Gastrocnemius medialis (tissue), 4 donors: Measurements from ENCODE around the gene PDIA6. TPM values are rescaled to one million over a fixed set of nuclear protein-coding genes. Genes with fewer than 3 reads are reported as not detected.
A peak's percentile ranks its signal among the peaks of the same experiment; 100 is the strongest.
"Not testable (repeated sequence)": the region's sequence is repeated elsewhere in the genome, so short reads cannot be mapped to it uniquely, and the experiment has no call there.

Source experiments
- ATAC-seq, 2 donors: fragments of 150-250 bp; one replicate each; pipeline ENCODE4 v1.9.1; 2016
- DNase-seq, 2 donors: peaks; one replicate each; pipeline ENCODE4 v3.0.0-alpha.2; 2019
- H3K27ac ChIP-seq, 4 donors: fragments of 200-600 bp; sonication (generic); 1 replicate in 1 of 4; 2 replicates in 3 of 4; pipeline ENCODE4 v1.5.1; 2016 to 2018; ENCODE audit warnings: mild to moderate bottlenecking in 2 of 4, moderate library complexity in 1 of 4
- H3K27me3 ChIP-seq, 3 donors: fragments of 200-600 bp; sonication (generic) in 2 of 3; 1 replicate in 1 of 3; 2 replicates in 2 of 3; pipeline versions ENCODE4 v1.5.1 to v1.6.0; 2016 to 2019; ENCODE audit warnings: mild to moderate bottlenecking in 1 of 3, moderate library complexity in 1 of 3
- H3K36me3 ChIP-seq, 2 donors: fragments of 200-600 bp; sonication (generic) in 1 of 2; one replicate each; pipeline ENCODE4 v1.5.1; 2017 to 2018
- H3K4me1 ChIP-seq, 2 donors: fragments of 200-600 bp; sonication (generic) in 1 of 2; one replicate each; pipeline ENCODE4 v1.5.1; 2016 to 2017; ENCODE audit warnings: mild to moderate bottlenecking in 2 of 2
- H3K4me3 ChIP-seq, 4 donors: fragments of 200-600 bp; sonication (generic) in 3 of 4; 1 replicate in 1 of 4; 2 replicates in 3 of 4; pipeline ENCODE4 v1.5.1; 2016 to 2019; ENCODE audit warnings: mild to moderate bottlenecking in 2 of 4
- H3K9me3 ChIP-seq, 3 donors: fragments of 200-600 bp; sonication (generic) in 2 of 3; 1 replicate in 1 of 3; 2 replicates in 2 of 3; pipeline ENCODE4 v1.5.1; 2016 to 2019
- POLR2A ChIP-seq, 2 donors: fragments of 450-650 bp; IDR thresholded peaks; one replicate each; pipeline ENCODE4 v1.6.1; 2017; ENCODE audit warnings: antibody characterized with exemption in 2 of 2, mild to moderate bottlenecking in 2 of 2, moderate library complexity in 2 of 2
- in situ Hi-C, 4 donors: fragments of 200-750 bp; cut with MboI; loops; one replicate each; pipeline versions ENCODE4 v1.15.0 to v1.8.0; 2017; ENCODE audit warnings: low sequenced_read_pairs in 4 of 4
- intact Hi-C: fragments of 100-400 bp; cut with DNase I; formaldehyde crosslinking; loops from one replicate; pipeline ENCODE4 v1.15.1; 2023; ENCODE audit warnings: low total_unique reads
- total RNA-seq, 4 donors: library from RNA; depleted of rRNA; stranded (reverse); fragments of >200 nt; gene quantifications; one replicate each; pipeline versions ENCODE4 v1.1.0 to v1.2.3, GENCODE V29; 2016
- TF ChIP-seq, protein P1 (sequence below), 5 experiments: fragments of 450-650 bp in 3 of 5; fragments of 200-600 bp in 2 of 5; sonication (generic) in 2 of 5; IDR thresholded peaks in 4 of 5; conservative IDR thresholded peaks in 1 of 5; 1 replicate in 4 of 5; 2 replicates in 1 of 5; pipeline ENCODE4 v1.5.1; 2016 to 2019; ENCODE audit warnings: antibody characterized with exemption in 5 of 5, mild to moderate bottlenecking in 3 of 5, moderate library complexity in 3 of 5

Gene PDIA6
- total RNA-seq, 4 donors from 2014 or later = 32.0 to 72.4 (median 54.2) TPM

DNA sequence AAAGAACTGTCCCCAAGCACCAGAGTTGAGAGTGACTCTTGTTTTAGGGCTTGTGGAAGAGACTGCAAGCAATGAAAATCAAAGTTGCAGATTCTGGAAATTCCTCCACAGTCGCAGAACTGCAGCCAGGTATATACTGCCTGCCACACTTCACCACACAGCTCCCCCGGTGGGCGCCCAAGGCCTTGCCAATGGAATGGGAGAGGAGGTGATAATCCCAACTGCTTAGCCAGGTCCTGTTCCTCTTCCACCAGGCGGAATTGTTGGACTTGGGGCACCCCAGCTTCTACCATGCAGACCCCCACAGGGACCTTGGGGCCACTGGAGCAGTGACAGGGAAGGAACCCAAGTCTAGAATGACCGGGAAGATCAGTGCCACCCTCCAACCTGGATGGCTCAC is 4.8 kb upstream of the PDIA6 start:
- intact Hi-C loops (no loop called here), in situ Hi-C loops (no loop called here)
- no peak overlapping the region for H3K27ac ChIP-seq
- no peak for ATAC-seq
- TF ChIP-seq, protein P1, sequence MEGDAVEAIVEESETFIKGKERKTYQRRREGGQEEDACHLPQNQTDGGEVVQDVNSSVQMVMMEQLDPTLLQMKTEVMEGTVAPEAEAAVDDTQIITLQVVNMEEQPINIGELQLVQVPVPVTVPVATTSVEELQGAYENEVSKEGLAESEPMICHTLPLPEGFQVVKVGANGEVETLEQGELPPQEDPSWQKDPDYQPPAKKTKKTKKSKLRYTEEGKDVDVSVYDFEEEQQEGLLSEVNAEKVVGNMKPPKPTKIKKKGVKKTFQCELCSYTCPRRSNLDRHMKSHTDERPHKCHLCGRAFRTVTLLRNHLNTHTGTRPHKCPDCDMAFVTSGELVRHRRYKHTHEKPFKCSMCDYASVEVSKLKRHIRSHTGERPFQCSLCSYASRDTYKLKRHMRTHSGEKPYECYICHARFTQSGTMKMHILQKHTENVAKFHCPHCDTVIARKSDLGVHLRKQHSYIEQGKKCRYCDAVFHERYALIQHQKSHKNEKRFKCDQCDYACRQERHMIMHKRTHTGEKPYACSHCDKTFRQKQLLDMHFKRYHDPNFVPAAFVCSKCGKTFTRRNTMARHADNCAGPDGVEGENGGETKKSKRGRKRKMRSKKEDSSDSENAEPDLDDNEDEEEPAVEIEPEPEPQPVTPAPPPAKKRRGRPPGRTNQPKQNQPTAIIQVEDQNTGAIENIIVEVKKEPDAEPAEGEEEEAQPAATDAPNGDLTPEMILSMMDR (IDR thresholded peaks at IDR 0.05 in 4 of 5, conservative IDR thresholded peaks at IDR 0.05 in 1 of 5) = no peak
- no peak for TF ChIP-seq POLR2A (IDR thresholded peaks at IDR 0.05)
- peaks cover 0 to 4% (median 2%) of the 10 kb centered on the region in 3 donors for H3K27me3 ChIP-seq
- H3K4me3 ChIP-seq = no peak overlapping the region
- H3K36me3 ChIP-seq = no peaks in the 10 kb centered on the region
- peaks cover 0 to 4% of the 10 kb centered on the region in 2 donors for H3K4me1 ChIP-seq
- no peaks in the 10 kb centered on the region for H3K9me3 ChIP-seq
- DNase-seq = no peak

- TF ChIP-seq, protein P1 (IDR thresholded peaks at IDR 0.05 in 4 of 5, conservative IDR thresholded peaks at IDR 0.05 in 1 of 5) = no peak
- TF ChIP-seq POLR2A (IDR thresholded peaks at IDR 0.05) = no peak
- no peak for DNase-seq
- peaks cover 19 to 25% of the 10 kb centered on the region in 2 donors for H3K4me1 ChIP-seq
- no peak for ATAC-seq
- no peaks in the 10 kb centered on the region for H3K9me3 ChIP-seq
- in situ Hi-C loops = no loop called here
- intact Hi-C loops = loop anchor here (5.0 kb wide), 1 partner anchor 777 kb away; no protein-coding TSS in a partner anchor
- H3K27ac ChIP-seq = no peak overlapping the region
- H3K27me3 ChIP-seq = peaks cover 0 to 2% (median 0%) of the 10 kb centered on the region in 3 donors
- no peaks in the 10 kb centered on the region for H3K36me3 ChIP-seq
- H3K4me3 ChIP-seq = no peak overlapping the region
These were observed 2.2 kb upstream of the PDIA6 start for GRCh38 chr2:10814571-10815331.

GRCh38 chr2:10814142-10814541 is 1.6 kb upstream of the PDIA6 start:
- H3K4me1 ChIP-seq = peaks cover 20 to 25% of the 10 kb centered on the region in 2 donors
- intact Hi-C loops = loop anchor here (5.0 kb wide), 1 partner anchor 777 kb away; no protein-coding TSS in a partner anchor

GRCh38 chr2:10813163-10814138 is 866 bp upstream of the PDIA6 start:
- H3K36me3 ChIP-seq, H3K27me3 ChIP-seq, DNase-seq, H3K9me3 ChIP-seq, in situ Hi-C loops: not testable (repeated sequence)
- intact Hi-C loops = loop anchor here (5.0 kb wide), 1 partner anchor 776 kb away; no protein-coding TSS in a partner anchor
- H3K4me3 ChIP-seq = peak overlapping the region; percentile 64 to 87 (median 75)
- peaks cover 20 to 25% of the 10 kb centered on the region in 2 donors for H3K4me1 ChIP-seq
- peak overlapping the region; percentile 73 to 94 (median 78) for H3K27ac ChIP-seq
- peak; percentile 24 to 42 for ATAC-seq

More at GRCh38 chr2:10814142-10814541, 1.6 kb upstream of the PDIA6 start:
- Histone ChIP-seq H3K36me3 (no peaks in the 10 kb centered on the region), H3K9me3 (no peaks in the 10 kb centered on the region), H3K27me3 (peaks cover 0 to 2% (median 0%) of the 10 kb centered on the region in 3 donors), H3K27ac (no peak overlapping the region), H3K4me3 (no peak overlapping the region)
- in situ Hi-C loops = no loop called here
- no peak for ATAC-seq
- DNase-seq = no peak
- TF ChIP-seq POLR2A (IDR thresholded peaks at IDR 0.05) = no peak
- TF ChIP-seq, protein P1 (IDR thresholded peaks at IDR 0.05 in 4 of 5, conservative IDR thresholded peaks at IDR 0.05 in 1 of 5) = no peak
